GM23338 (cell line): ENCODE results near the gene HSPA9. TPM values are rescaled to one million over a fixed set of nuclear protein-coding genes. Genes with fewer than 3 reads are reported as not detected.

Experiments
- ATAC-seq: fragments of 200-7000 bp; cut with Tn5 transposase; 3 replicates; pipeline ENCODE4 v1.9.1; 2020
- DNase-seq: peaks from one replicate; pipeline ENCODE4 v3.0.0-alpha.2; 2015; ENCODE audit warnings: low spot score
- H2AFZ ChIP-seq: fragments of 200-600 bp; sonication (generic); 2 replicates; pipeline ENCODE4 v1.8.0; 2016; ENCODE audit warnings: antibody characterized with exemption, mild to moderate bottlenecking, moderate library complexity
- H3F3A ChIP-seq: fragments of 200-600 bp; sonication (generic); replicated peaks from 2 replicates; pipeline ENCODE4 v1.8.0; 2017; ENCODE audit warnings: antibody characterized with exemption, mixed run types, low read depth
- H3K27ac ChIP-seq: fragments of 200-600 bp; sonication (generic); 2 replicates; pipeline ENCODE4 v1.6.1; 2016; ENCODE audit warnings: low read depth
- H3K27me3 ChIP-seq: fragments of 200-600 bp; sonication (generic); 2 replicates; pipeline ENCODE4 v1.8.0; 2016; ENCODE audit warnings: mild to moderate bottlenecking, mixed run types, moderate library complexity; ENCODE audit not compliant: insufficient read depth
- H3K36me3 ChIP-seq: fragments of 200-600 bp; sonication (generic); 2 replicates; pipeline ENCODE4 v1.8.0; 2016; ENCODE audit warnings: mild to moderate bottlenecking; ENCODE audit not compliant: insufficient read depth
- H3K4me1 ChIP-seq: fragments of 200-600 bp; sonication (generic); 2 replicates; pipeline ENCODE4 v1.8.0; 2016; ENCODE audit warnings: mild to moderate bottlenecking, moderate library complexity; ENCODE audit not compliant: insufficient read depth
- H3K4me2 ChIP-seq: fragments of 200-600 bp; sonication (generic); 2 replicates; pipeline ENCODE4 v1.7.1; 2017; ENCODE audit warnings: mixed run types
- H3K4me3 ChIP-seq: fragments of 200-600 bp; sonication (generic); 2 replicates; pipeline ENCODE4 v1.6.1; 2016; ENCODE audit warnings: mixed run types
- H3K79me2 ChIP-seq: fragments of 200-600 bp; sonication (generic); replicated peaks from 2 replicates; pipeline ENCODE4 v1.8.0; 2017; ENCODE audit warnings: mild to moderate bottlenecking; ENCODE audit not compliant: insufficient read depth
- H3K9me2 ChIP-seq: fragments of 200-600 bp; sonication (generic); 2 replicates; pipeline ENCODE4 v1.8.0; 2017; ENCODE audit not compliant: insufficient read depth
- H4K20me1 ChIP-seq: fragments of 200-600 bp; sonication (generic); replicated peaks from 2 replicates; pipeline ENCODE4 v1.8.0; 2017; ENCODE audit warnings: mild to moderate bottlenecking; ENCODE audit not compliant: insufficient read depth
- H3K27ac Mint-ChIP-seq: 2 replicates; pipeline ENCODE4 v1.8.0; 2020; ENCODE audit warnings: inconsistent platforms, mild to moderate bottlenecking, moderate library complexity, mixed read lengths
- H3K27me3 Mint-ChIP-seq: 3 replicates; pipeline ENCODE4 v1.8.0; 2022; ENCODE audit warnings: low read depth, mild to moderate bottlenecking, moderate library complexity, mixed read lengths, inconsistent platforms; ENCODE audit not compliant: insufficient read depth, poor library complexity
- H3K36me3 Mint-ChIP-seq: 3 replicates; pipeline ENCODE4 v1.8.0; 2021; ENCODE audit warnings: low read depth, mild to moderate bottlenecking, inconsistent platforms, moderate library complexity, mixed read lengths
- H3K4me1 Mint-ChIP-seq: 3 replicates; pipeline ENCODE4 v1.8.0; 2020; ENCODE audit warnings: mild to moderate bottlenecking, inconsistent platforms, mixed read lengths
- H3K4me3 Mint-ChIP-seq: 3 replicates; pipeline ENCODE4 v1.8.0; 2021; ENCODE audit warnings: moderate library complexity, mild to moderate bottlenecking, inconsistent platforms, mixed read lengths
- H3K9me3 Mint-ChIP-seq: 3 replicates; pipeline ENCODE4 v1.8.0; 2020; ENCODE audit warnings: moderate library complexity, mild to moderate bottlenecking, inconsistent platforms, mixed read lengths
- EZH2 ChIP-seq: fragments of 200-600 bp; sonication (generic); IDR thresholded peaks from one replicate; pipeline ENCODE4 v1.8.0; 2017; ENCODE audit warnings: antibody characterized with exemption, mild to moderate bottlenecking, low read depth; ENCODE audit not compliant: unreplicated experiment
- EZH2phosphoT487 ChIP-seq: fragments of 200-600 bp; sonication (generic); IDR thresholded peaks from one replicate; pipeline ENCODE4 v1.8.1; 2018; ENCODE audit warnings: antibody characterized with exemption; ENCODE audit not compliant: unreplicated experiment
- JUNB ChIP-seq: IDR thresholded peaks from one replicate; pipeline ENCODE4 v1.6.1; 2016; ENCODE audit warnings: antibody characterized with exemption; ENCODE audit not compliant: unreplicated experiment
- NANOG ChIP-seq: IDR thresholded peaks from 2 replicates; pipeline ENCODE4 v1.6.1; 2016; ENCODE audit warnings: antibody characterized with exemption, borderline replicate concordance
- POLR2AphosphoS5 ChIP-seq: IDR thresholded peaks from 2 replicates; pipeline ENCODE4 v1.6.1; 2016; ENCODE audit warnings: antibody characterized with exemption, low read depth
- REST ChIP-seq: IDR thresholded peaks from one replicate; pipeline ENCODE4 v1.6.1; 2018; ENCODE audit warnings: antibody characterized with exemption; ENCODE audit not compliant: unreplicated experiment
- STAT1 ChIP-seq: IDR thresholded peaks from one replicate; pipeline ENCODE4 v1.6.1; 2016; ENCODE audit warnings: antibody characterized with exemption; ENCODE audit not compliant: unreplicated experiment
- ZNF331 ChIP-seq: fragments of 250-450 bp; sonication (Bioruptor Pico); IDR thresholded peaks from 2 replicates; pipeline ENCODE4 v1.5.0; 2020; ENCODE audit warnings: low read depth, mild to moderate bottlenecking, moderate library complexity
- ZNF462 ChIP-seq: fragments of 250-450 bp; sonication (Bioruptor Pico); IDR thresholded peaks from 2 replicates; pipeline ENCODE4 v1.5.0; 2020; ENCODE audit warnings: mild to moderate bottlenecking, moderate library complexity
- polyA plus RNA-seq: library from polyadenylated mRNA; unstranded; fragments of >200 nt; fragmentation: Nextera tagmentation; extraction: Ambion mirVana; gene quantifications from 2 replicates; pipeline ENCODE4 v1.2.1, GENCODE V29; 2016
- total RNA-seq: library from RNA; depleted of rRNA; stranded (reverse); fragments of >200 nt; shearing (Covaris generic); gene quantifications from 2 replicates; pipeline ENCODE4 v1.2.3, GENCODE V29; 2014
- TF ChIP-seq, protein P1 (sequence below), 2 experiments: fragments of 200-600 bp in 1 of 2; sonication (generic) in 1 of 2; conservative IDR thresholded peaks; 2 replicates each; pipeline versions ENCODE4 v1.5.1 to v1.6.1; 2016 to 2017; ENCODE audit warnings: antibody characterized with exemption in 2 of 2, low read depth in 2 of 2, mild to moderate bottlenecking in 2 of 2, moderate library complexity in 1 of 2

HSPA9 gene
- total and polyA plus RNA-seq, 2 experiments from 2014 or later = 302 to 751 TPM

- H3K4me2 ChIP-seq = no peak overlapping the region
- no peaks in the 10 kb centered on the region for H3K27me3 ChIP-seq
- H2AFZ ChIP-seq = no peak overlapping the region
- peaks cover 8% of the 10 kb centered on the region for H3K4me1 ChIP-seq
- no peak overlapping the region for H3K4me3 ChIP-seq
- Mint-ChIP-seq H3K4me1 (peaks cover 13% of the 10 kb centered on the region), H3K4me3 (no peak overlapping the region), H3K9me3 (no peaks in the 10 kb centered on the region), H3K27me3 (peaks cover 11% of the 10 kb centered on the region), H3K27ac (no peak overlapping the region), H3K36me3 (no peaks in the 10 kb centered on the region)
- H4K20me1 ChIP-seq = no peaks in the 10 kb centered on the region
- no peak overlapping the region for H3K27ac ChIP-seq
- no peaks in the 10 kb centered on the region for H3K79me2 ChIP-seq
- H3K9me2 ChIP-seq = no peaks in the 10 kb centered on the region
- H3K36me3 ChIP-seq = no peaks in the 10 kb centered on the region
- TF ChIP-seq, protein P1, sequence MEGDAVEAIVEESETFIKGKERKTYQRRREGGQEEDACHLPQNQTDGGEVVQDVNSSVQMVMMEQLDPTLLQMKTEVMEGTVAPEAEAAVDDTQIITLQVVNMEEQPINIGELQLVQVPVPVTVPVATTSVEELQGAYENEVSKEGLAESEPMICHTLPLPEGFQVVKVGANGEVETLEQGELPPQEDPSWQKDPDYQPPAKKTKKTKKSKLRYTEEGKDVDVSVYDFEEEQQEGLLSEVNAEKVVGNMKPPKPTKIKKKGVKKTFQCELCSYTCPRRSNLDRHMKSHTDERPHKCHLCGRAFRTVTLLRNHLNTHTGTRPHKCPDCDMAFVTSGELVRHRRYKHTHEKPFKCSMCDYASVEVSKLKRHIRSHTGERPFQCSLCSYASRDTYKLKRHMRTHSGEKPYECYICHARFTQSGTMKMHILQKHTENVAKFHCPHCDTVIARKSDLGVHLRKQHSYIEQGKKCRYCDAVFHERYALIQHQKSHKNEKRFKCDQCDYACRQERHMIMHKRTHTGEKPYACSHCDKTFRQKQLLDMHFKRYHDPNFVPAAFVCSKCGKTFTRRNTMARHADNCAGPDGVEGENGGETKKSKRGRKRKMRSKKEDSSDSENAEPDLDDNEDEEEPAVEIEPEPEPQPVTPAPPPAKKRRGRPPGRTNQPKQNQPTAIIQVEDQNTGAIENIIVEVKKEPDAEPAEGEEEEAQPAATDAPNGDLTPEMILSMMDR (conservative IDR thresholded peaks at IDR 0.05; ENCODE audit: low read depth in 2 of 2) = no peak
- no peak for TF ChIP-seq EZH2phosphoT487
- no peak for TF ChIP-seq EZH2
- no peak for TF ChIP-seq NANOG
- no peak for TF ChIP-seq ZNF462 (CRISPR knock-in tag)
- TF ChIP-seq ZNF331 (CRISPR knock-in tag) = no peak
- TF ChIP-seq STAT1 = no peak
- TF ChIP-seq POLR2AphosphoS5 = no peak
- no peak for TF ChIP-seq JUNB
- TF ChIP-seq REST = no peak
- no peaks in the 10 kb centered on the region for H3F3A ChIP-seq
- ATAC-seq (peak; percentile 15; the same call in 2 of the 3 replicates), DNase-seq (no peak)
Observed at GRCh38 chr5:138615461-138615860, 40.3 kb upstream of the HSPA9 start.
